Bronchial epithelial cell (primary cell): ENCODE measurements around the gene MYO1H. TPM values are rescaled to one million over a fixed set of nuclear protein-coding genes. Genes with fewer than 3 reads are reported as not detected.

ENCODE experiments used
- DNase-seq: peaks from one replicate; pipeline ENCODE4 v3.0.0-alpha.2; 2010; ENCODE audit warnings: low read depth
- FAIRE-seq: peaks from 2 replicates; lab custom pipeline; 2011; peaks lifted over from hg19 to GRCh38; lab: Jason Lieb, UNC
- H3K27me3 ChIP-seq: 2 replicates; pipeline ENCODE4 v1.5.1; 2011; ENCODE audit warnings: low read length; ENCODE audit not compliant: control insufficient read depth, insufficient read depth
- H3K36me3 ChIP-seq: 2 replicates; pipeline ENCODE4 v1.5.1; 2011; ENCODE audit warnings: low read length; ENCODE audit not compliant: control insufficient read depth, insufficient read depth
- H3K4me3 ChIP-seq: 2 replicates; pipeline ENCODE4 v1.5.1; 2011; ENCODE audit warnings: mild to moderate bottlenecking, low read depth, low read length, control low read depth
- total RNA-seq: library from RNA; depleted of rRNA; stranded (reverse); fragments of >200 nt; gene quantifications from 2 replicates; pipeline ENCODE4 v1.2.1, GENCODE V29; 2014
- TF ChIP-seq, protein P1 (sequence below): IDR thresholded peaks from 2 replicates; pipeline ENCODE4 v1.5.1; 2011; ENCODE audit warnings: mild to moderate bottlenecking, moderate library complexity, low read length, control low read depth, inconsistent platforms; ENCODE audit not compliant: insufficient read depth, severe bottlenecking

Gene MYO1H
- total RNA-seq, 1 donor from 2014 or later: not detected

DNA sequence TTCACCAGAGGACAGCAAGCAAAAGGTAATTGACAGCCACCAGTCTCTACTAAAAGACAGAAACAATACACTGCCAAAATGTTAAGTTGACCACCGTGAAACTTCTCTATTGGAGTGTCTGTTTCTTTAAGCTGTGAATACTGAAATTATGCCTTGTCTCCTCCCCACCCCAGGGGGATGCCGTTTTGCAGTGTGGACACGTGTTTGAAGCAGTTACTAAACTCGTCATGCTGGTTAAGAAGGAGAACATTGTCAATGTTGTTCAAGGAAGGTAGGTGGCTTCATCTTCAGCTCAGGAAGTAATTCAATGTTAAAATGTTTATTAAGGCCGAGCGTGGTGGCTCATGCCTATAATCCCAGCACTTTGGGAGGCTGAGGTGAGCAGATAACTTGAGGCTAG lies 96.6 kb downstream of the MYO1H start:
- H3K36me3 ChIP-seq: peaks cover 6% of the 10 kb centered on the region
- no peak overlapping the region for H3K4me3 ChIP-seq
- TF ChIP-seq, protein P1, sequence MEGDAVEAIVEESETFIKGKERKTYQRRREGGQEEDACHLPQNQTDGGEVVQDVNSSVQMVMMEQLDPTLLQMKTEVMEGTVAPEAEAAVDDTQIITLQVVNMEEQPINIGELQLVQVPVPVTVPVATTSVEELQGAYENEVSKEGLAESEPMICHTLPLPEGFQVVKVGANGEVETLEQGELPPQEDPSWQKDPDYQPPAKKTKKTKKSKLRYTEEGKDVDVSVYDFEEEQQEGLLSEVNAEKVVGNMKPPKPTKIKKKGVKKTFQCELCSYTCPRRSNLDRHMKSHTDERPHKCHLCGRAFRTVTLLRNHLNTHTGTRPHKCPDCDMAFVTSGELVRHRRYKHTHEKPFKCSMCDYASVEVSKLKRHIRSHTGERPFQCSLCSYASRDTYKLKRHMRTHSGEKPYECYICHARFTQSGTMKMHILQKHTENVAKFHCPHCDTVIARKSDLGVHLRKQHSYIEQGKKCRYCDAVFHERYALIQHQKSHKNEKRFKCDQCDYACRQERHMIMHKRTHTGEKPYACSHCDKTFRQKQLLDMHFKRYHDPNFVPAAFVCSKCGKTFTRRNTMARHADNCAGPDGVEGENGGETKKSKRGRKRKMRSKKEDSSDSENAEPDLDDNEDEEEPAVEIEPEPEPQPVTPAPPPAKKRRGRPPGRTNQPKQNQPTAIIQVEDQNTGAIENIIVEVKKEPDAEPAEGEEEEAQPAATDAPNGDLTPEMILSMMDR: no peak
- no peaks in the 10 kb centered on the region for H3K27me3 ChIP-seq
- peak; percentile 83 for FAIRE-seq
- DNase-seq: no peak

DNA sequence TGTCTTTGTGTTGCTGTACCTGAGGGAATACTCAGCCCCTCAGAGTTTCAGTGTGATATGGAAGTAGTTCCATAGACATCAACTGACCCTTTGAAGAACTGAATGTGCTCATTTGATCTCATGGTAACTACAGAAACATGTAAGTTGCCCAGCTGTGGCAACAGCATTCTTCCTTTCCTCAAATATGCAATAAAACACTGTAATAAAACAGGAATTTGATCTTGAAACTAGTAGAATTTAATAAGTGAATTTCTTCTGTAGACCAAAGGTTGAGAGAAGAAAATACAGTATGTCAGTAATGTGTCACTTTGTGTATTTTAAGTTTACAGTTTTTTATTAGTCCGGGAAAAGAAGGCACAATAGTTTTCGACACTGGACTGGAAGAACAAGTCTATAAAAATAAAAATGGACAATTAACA lies 97.5 kb downstream of the MYO1H start:
- Histone ChIP-seq H3K27me3 (no peaks in the 10 kb centered on the region), H3K36me3 (peaks cover 6% of the 10 kb centered on the region), H3K4me3 (no peak overlapping the region)
- TF ChIP-seq, protein P1: no peak
- DNase-seq (no peak), FAIRE-seq (no peak)

DNA sequence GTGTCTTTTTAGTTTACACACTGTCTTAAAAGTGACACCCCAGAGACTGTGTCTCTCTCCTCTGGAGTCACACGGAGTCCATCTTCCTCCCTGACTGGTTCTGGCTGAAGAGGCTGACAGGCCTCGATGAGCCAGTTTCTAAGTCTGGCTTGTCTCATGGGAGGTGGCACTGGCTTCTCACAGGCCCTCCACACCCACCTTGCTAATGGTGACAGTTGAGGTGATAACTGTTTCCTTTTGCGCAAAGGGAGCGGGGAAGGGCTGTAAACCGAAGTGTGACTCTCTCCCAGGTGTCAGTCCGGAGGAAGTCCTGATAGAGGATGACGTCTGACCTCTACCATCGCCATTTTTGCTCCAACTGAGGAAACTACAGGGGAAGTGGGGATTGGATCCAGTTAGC lies 99.2 kb downstream of the MYO1H start:
- FAIRE-seq (no peak), DNase-seq (no peak)
- TF ChIP-seq, protein P1: no peak
- Histone ChIP-seq H3K36me3 (peaks cover 10% of the 10 kb centered on the region), H3K27me3 (no peaks in the 10 kb centered on the region), H3K4me3 (no peak overlapping the region)

DNA sequence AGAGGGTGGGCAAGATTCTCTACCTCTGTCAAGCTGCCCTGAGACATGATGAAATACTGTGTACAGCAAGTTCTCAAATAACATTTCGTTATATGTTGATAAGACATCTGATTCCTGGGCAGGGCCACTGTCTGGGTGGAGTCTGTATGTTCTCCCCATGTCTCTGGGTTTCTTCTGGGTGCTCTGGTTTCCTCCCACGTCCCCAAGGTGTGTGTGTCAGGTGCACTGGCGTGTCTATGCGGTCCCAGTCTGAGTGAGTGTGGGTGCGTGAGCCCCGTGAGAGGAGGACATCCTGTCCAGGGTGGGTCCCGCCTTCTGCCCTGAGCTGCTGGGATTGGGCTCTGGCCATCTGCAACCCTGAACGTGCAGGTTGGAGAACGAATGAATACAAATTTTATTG lies 99.8 kb downstream of the MYO1H start:
- FAIRE-seq (no peak), DNase-seq (no peak)
- TF ChIP-seq, protein P1: no peak
- Histone ChIP-seq H3K36me3 (peaks cover 13% of the 10 kb centered on the region), H3K27me3 (no peaks in the 10 kb centered on the region), H3K4me3 (no peak overlapping the region)

DNA sequence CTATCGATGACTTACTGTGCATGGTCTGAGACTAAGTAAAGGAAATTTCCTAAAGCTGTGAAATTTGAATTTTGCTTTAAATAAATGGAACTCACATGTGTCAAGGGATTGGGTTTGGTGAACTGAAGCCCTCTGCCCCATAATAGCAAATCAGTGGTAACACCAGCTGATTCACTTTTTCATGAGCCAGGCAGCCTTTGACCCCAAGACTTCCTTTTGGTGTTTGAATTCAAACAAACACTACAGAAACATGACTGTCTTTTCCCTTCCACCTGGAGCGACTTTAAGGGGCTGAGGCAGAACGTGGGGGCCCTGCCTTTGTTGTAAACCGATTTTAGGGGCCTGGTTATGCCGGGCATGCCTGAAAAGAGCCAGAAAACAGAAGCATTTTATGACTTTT lies 100.6 kb downstream of the MYO1H start:
- TF ChIP-seq, protein P1: no peak
- no peak for FAIRE-seq
- DNase-seq: no peak
- no peak overlapping the region for H3K4me3 ChIP-seq
- H3K27me3 ChIP-seq: no peaks in the 10 kb centered on the region
- H3K36me3 ChIP-seq: peaks cover 16% of the 10 kb centered on the region

DNA sequence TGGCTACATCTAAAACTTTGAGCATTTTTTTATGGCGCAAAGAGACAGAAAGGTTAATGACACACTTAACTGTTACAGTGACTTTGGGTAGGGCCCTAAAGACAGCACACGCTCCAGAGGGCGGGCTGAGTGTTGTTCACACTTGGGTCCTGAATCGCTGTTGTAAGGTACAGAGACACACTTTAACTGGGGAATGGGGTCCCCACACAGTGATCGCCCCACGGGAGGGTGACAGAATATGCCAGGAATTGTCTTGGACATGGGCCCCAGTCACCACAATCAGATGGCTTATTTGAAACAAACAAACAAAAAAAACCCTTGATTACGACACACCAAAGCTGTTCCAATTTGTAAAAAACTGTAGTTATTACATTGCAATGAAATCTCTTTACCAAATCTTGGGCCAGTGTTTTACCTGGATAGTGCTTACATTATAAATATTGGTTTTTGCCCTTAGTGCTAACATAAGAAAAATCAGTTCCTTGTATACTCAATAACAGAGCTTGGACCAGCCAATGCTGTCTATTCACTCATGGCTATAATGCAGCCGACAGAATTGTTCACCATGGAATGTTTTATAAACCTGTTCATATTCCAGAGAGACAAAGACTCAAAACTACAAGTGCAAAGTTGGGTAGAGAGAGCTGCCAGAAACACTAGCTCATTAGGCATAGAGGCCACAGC lies 101.1 kb downstream of the MYO1H start:
- FAIRE-seq (no peak), DNase-seq (no peak)
- Histone ChIP-seq H3K4me3 (no peak overlapping the region), H3K27me3 (no peaks in the 10 kb centered on the region), H3K36me3 (peaks cover 19% of the 10 kb centered on the region)
- TF ChIP-seq, protein P1: no peak
